Activated CD8-positive, alpha-beta memory T cell treated with anti-CD3 and anti-CD28 coated beads for 24 hours (primary cell): ENCODE measurements around the gene ANKHD1.
"Not testable (repeated sequence)": the region's sequence is repeated elsewhere in the genome, so short reads cannot be mapped to it uniquely, and the experiment has no call there.

Experiments
- DNase-seq: peaks from one replicate; pipeline ENCODE4 v3.0.0-alpha.2; 2020

Gene ANKHD1

GRCh38 chr5:140381351-140381750, 20.3 kb upstream of the ANKHD1 start:
- DNase-seq: no peak

GRCh38 chr5:140381972-140382371, 19.7 kb upstream of the ANKHD1 start:
- DNase-seq: no peak

GRCh38 chr5:140382866-140383265, 18.8 kb upstream of the ANKHD1 start:
- no peak for DNase-seq

- DNase-seq: no peak
Measured at GRCh38 chr5:140383300-140383699, 18.3 kb upstream of the ANKHD1 start.

GRCh38 chr5:140388052-140388451, 13.6 kb upstream of the ANKHD1 start:
- DNase-seq: no peak

GRCh38 chr5:140391312-140391711, 10.3 kb upstream of the ANKHD1 start:
- DNase-seq: no peak

GRCh38 chr5:140391732-140392131, 9.9 kb upstream of the ANKHD1 start:
- no peak for DNase-seq

GRCh38 chr5:140393738-140394137, 7.9 kb upstream of the ANKHD1 start:
- no peak for DNase-seq

GRCh38 chr5:140398379-140398811, 3.2 kb upstream of the ANKHD1 start:
- DNase-seq: no peak

GRCh38 chr5:140399979-140400729, 1.5 kb upstream of the ANKHD1 start:
- DNase-seq: no peak

GRCh38 chr5:140400730-140401361, 787 bp upstream of the ANKHD1 start:
- DNase-seq: peak; percentile 93

- peak; percentile 82 for DNase-seq
Measured at GRCh38 chr5:140402258-140403074, 833 bp downstream of the ANKHD1 start.

GRCh38 chr5:140403613-140404012, 2.0 kb downstream of the ANKHD1 start:
- no peak for DNase-seq

GRCh38 chr5:140408750-140409241, 7.2 kb downstream of the ANKHD1 start:
- no peak for DNase-seq

GRCh38 chr5:140413230-140413629, 11.6 kb downstream of the ANKHD1 start:
- DNase-seq: no peak

- DNase-seq: no peak
Measured at GRCh38 chr5:140417235-140417634, 15.6 kb downstream of the ANKHD1 start.

- no peak for DNase-seq
Measured at GRCh38 chr5:140418862-140419520, 17.4 kb downstream of the ANKHD1 start.

GRCh38 chr5:140420226-140420570, 18.6 kb downstream of the ANKHD1 start:
- DNase-seq: no peak

GRCh38 chr5:140420665-140421361, 19.2 kb downstream of the ANKHD1 start:
- DNase-seq: no peak

GRCh38 chr5:140421375-140421774, 19.7 kb downstream of the ANKHD1 start:
- DNase-seq: not testable (repeated sequence)

GRCh38 chr5:140423609-140424008, 22.0 kb downstream of the ANKHD1 start:
- DNase-seq: no peak

GRCh38 chr5:140424135-140424534, 22.5 kb downstream of the ANKHD1 start:
- no peak for DNase-seq
